HG03139 (cell line): ENCODE measurements around the gene PNPLA7.

Experiments used
- ATAC-seq: cut with Tn5 transposase; IDR thresholded peaks from one replicate; pipeline ENCODE4 v1.9.1; 2021; ENCODE audit not compliant: unreplicated experiment

The PNPLA7 gene

DNA sequence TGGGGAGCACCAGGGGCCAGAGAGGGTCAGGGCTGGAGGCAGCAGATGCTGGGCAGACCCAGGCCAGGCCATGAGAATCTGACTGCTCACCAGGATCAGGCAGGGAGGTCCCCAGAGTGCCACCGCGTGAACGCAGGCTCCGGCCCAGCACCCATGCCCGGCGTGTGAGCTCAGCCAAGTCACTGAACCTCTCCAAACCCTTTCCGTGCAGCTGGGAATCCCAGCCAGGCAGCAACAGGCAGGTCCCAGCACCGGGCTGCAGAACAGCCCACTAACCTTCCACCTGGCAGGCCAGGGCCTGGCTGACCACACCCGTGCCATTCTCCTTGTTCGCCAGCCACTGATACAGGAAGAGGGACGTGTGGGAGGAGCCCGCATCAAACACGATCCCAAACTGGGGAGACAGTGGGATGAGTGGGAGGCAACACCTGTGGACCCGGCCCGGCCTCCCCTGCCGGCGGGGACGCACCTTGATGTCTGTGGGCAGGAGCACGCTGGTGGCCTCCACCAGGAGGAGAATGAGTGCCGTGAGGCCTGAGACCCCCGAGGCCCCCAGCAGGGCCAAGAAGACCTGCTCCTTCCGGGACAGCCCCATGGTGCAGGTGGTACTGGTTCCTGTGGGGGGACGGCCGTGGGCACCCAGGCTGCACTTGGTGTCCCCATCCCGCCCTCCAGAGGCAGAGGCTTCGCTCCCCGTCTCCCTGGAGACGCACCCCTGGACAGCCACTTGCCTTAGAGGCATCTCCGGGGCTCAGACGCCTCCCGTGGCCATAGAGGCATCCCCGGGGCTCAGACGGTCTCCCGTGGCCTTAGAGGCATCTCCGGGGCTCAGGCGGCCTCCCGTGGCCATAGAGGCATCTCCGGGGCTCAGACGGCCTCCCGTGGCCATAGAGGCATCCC lies 112.3 kb downstream of the PNPLA7 start:
- ATAC-seq, result no peak

DNA sequence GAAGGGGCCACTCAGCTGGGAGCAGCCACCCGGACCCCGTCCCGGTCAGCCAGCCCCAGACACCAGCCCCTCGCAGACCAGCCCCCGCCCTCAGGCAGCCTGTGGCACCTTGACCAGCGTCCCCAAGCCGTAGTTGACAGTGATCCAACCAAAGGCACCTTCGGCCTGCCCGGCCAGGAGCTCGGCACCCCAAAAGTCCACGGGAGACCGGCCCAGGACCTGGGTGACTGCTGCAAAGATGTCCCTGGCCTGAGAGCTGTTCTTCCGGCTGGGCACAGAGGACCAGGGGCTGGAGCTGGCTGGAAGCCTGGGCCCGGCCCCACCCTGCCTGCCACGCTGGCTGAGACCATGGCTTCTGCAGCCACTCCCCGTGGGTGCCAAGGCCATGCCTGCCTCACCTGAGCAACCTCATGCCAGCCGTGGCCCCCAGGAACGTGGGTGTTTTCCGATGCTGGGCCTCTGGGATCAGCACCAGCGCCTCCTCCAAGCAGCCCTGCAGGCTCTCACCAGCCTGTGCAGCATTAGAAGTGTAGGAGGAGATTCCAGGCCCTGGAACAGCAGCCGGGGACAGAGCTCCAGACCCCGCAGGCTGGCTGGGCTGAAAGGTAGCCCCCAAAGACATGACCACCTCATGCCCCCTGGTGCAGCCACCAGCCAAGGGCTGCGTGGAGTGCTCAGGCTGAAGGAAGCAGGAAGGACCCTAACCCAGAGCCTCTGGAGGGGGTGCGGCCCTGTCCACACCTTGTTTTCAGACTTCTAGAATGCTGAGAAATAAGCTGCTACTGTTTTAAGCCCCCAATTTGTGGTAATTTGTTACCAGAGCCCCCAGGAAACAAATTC lies 113.2 kb downstream of the PNPLA7 start:
- ATAC-seq, result no peak

DNA sequence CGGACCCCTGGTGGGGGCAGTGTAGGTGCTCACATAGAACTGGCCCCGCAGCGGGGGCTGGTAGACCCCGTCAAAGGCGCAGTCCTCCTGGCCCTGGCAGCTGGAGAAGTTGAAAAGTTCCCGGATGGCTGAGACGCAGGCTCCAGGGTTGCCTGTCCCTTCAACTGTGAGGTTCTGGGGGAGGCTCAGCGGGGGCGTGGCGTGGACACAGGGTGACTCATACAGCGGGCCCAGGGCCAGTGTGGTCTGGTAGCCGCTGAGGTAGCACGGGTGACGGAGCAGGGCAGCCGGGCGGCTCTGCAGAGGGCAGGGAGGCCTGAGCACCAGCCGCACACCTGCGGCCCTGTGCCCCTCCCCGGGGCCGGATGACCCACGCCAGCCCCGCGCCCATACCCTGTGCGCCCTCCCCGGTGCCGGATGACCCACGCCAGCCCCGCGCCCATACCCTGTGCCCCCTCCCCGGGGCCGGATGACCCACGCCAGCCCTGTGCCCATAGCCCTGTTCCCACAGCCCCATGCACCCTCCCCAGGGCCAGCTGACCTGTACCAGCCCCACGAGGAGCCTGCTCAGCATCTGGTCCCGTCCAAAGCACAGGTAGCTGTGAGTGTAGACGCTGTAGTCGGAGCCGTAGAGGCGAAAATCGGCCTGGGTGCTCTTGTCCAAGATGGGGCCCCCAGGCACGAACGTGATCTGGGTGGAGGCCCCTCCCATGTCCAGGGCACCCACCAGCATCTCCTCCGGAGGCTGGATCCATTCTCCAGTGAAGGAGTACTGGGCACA lies 114.0 kb downstream of the PNPLA7 start:
- ATAC-seq, result no peak

DNA sequence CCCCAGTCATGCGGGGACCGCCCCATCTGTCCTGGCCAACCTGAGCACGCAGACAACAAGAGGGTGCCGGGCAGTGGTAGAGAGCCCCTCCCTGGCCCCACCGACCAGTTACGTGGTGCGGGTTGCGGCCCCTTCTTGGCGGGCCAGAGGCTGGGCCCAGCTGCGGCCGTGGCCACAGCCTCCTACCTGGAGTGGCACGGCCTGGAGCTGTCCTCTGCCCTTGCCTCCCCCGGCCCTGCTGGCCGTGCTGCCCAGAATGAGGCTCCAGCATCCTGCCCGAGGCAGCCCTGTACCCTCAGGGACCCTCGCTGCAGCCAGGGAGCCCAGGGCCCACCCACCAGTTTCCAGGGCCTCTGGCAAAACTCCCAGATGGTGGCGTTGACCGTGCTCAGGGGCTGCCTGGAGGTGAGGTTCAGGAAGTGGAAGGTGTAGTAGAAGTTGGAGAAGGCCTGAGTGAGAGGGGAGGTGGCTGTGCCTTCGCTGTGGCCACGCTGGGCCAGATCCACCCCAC lies 114.8 kb downstream of the PNPLA7 start:
- no peak for ATAC-seq

DNA sequence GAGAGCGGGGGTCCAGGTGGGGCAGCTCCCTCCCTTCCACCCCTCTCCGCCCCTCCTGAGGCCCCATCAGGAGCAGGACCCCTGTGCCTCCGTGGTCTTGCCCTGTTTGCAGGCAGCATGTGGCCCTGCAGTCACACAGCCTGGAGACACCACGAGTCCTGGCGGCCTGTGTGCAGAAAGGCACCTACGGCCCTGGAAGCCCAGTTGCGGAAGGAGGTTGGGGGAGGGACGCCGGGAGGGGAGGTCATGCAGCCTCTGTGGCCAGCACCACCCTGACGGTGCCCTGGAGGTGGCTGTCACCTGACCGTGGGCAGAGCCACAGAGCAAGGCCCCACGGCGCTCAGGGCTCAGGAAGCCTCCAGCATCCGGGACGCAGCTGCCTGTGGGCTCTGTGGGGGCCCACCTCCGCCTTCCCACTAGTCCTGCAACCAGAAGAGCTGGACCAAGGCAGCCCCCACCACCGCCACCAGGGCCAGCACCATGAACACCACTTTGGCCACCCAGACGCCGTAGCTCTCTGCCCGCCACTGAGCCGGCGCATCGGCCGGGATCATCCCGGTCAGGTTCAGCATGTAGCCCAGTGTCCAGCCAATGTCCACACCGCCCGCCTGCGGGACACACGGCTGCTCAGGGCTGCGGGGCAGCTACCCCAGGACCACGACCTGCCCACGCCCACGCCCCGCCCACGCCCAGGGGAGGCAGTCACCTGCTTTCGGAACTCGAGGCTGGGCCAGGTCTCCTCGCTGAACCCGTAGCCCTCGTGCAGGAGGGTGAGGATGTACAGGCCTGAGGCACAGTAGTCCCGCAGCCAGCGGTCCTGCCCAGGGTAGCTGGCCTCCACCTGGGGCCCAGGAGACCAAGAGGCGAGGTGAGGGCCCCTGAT lies 115.5 kb downstream of the PNPLA7 start:
- no peak for ATAC-seq

DNA sequence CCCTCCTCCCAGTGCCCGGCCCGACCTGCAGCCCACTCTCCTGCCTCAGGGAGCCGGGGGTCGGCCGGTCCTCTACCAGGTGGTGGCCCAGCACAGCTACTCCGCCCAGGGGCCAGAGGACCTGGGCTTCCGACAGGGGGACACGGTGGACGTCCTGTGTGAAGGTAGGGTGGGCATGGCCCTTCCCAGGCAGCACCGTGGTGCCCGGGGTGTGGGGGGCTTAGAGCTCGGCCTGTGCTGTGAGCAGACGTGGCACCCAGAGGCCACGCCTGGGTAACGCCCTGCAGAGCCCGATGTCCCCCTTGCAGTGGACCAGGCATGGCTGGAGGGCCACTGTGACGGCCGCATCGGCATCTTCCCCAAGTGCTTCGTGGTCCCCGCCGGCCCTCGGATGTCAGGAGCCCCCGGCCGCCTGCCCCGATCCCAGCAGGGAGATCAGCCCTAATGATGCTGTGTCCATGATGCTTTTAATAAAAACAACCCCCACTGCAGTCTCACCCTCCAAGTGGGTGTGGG lies 116.2 kb downstream of the PNPLA7 start:
- ATAC-seq, result no peak

DNA sequence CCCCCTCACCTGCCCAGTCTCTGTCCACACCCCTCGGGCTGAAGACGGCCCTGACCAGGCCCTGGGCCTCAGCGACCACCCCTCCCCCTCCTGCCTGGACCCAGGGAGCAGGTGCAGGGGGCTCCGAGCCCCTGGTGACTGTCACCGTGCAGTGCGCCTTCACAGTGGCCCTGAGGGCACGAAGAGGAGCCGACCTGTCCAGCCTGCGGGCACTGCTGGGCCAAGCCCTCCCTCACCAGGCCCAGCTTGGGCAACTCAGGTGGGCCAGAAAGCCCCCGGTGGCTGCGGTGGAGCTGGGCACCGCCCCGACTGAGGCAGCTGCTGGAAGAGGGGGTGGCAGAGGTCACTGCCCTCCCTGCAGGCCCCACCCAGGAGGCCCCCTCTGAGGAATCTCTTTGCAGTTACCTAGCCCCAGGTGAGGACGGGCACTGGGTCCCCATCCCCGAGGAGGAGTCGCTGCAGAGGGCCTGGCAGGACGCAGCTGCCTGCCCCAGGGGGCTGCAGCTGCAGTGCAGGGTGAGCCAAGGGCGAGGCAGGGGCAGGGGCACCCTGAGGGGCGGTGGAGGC lies 116.8 kb downstream of the PNPLA7 start:
- no peak for ATAC-seq

DNA sequence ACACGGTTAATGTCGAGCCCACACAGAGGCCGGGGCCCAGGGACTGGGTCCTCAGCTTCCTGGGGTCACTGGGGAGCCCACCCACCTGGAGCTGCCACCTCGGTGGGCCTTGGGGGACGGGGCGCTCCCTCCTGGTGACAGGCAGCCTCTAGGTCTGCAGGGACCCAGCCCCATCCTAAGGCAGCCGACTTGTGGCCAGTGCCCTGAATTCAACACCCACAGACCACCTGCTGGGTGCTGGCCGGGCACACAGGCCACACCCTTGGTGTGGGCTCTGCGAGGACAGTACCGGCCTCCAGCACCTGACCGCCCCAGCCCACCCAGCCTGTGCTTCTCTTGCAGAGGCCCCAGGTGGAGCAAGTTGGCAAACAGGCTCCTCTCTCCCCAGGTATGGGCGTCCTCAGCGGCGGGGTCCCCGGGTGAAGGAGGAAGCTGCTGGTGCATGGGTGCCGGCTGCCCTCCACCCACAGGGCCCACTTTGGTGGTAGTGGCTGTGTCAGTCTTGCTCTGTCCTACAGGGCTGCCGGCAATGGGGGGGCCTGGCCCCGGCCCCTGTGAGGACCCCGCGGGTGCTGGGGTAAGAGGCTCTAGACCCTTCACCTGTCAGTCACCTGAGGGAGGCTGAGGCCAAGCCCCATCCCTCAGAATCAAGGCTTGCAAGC lies 117.4 kb downstream of the PNPLA7 start:
- ATAC-seq, result no peak

DNA sequence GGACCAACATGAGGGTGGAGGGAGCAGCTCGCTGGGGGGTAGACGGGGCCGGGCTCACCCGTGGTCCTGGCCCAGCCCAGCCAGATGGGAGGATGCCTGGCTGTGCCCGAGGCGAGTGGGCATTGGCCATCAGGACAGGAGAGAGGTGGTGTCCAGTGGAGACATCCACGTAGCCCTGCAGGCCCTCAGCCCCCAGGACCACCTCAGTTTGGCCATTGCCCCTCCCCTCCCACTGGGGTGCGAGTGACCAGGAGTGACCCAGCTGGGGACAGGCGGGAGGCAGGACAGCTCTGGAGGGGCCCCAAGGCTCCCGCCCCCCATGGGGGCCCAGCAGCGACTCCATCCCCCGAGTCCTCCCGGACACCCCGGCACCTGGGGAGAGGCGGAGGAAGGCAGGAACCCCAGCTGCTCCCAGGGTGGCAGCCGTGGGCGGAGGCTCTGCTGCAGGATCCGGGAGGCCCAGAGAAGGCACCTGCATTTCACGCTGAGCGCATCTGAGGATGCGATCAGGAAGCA lies 118.7 kb downstream of the PNPLA7 start:
- ATAC-seq, result no peak

DNA sequence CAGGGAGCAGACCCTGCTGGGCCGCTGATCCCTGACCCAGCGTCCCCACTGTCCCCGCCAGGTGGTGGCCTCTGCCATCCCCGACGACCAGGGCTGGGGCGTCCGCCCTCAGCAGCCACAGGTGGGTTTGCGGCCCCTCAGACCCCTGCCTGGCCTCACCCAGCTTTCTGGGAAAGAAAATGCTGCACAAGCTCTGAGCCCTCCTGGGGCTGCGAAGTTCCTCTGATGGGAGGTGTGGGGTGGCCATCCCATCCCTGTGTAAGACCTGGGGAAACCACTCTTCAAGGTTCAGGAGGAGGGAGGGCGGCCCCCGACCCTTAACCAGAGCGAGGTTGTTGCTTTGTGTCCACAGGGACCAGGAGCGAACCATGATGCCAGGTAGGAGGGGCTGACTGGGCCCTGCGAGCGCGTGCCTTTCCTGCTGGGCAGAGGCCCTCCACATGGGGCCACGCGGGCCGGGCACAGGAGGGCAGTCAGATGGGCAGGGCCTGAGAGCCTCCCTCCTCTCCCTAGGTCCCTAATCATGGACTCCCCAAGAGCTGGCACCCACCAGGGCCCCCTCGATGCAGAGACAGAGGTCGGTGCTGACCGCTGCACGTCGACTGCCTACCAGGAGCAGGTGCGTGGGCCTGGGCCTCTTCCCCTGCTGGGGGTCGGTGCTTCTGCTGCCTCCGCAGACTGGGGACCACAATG lies 119.3 kb downstream of the PNPLA7 start:
- no peak for ATAC-seq

DNA sequence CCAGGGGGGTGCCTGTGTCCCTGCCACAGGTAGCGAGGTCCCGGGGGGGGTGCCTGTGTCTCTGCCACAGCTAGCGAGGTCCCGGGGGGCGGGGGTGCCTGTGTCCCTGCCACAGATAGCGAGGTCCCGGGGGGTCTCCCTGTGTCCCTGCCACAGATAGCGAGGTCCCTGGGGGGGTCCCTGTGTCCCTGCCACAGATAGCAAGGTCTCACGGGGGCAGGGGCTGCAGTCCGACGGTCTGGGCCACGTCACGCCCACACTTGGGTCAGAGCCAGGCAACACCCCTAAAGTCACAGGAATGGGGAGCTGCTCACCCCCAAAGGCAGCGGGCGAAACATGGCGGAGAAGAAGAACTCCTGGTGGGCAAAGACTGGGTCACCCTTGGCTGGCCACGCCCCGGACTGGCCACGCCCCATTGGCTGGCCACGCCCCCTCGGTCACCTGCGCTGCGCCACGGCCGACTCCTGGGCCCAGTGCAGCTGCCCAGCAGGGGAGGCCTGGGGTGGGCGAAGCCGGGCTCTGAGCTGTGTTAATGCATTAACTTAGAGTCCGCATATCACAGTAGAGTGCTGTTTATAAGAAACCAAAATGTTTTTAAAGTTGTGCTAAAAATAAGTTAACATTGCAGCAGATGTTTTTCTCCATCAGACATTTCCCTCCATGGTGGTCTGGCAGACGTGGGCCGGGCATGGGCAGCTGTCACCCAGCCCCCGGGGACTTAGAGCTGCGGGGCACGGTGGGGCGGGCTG lies 120.1 kb downstream of the PNPLA7 start:
- ATAC-seq, result no peak

DNA sequence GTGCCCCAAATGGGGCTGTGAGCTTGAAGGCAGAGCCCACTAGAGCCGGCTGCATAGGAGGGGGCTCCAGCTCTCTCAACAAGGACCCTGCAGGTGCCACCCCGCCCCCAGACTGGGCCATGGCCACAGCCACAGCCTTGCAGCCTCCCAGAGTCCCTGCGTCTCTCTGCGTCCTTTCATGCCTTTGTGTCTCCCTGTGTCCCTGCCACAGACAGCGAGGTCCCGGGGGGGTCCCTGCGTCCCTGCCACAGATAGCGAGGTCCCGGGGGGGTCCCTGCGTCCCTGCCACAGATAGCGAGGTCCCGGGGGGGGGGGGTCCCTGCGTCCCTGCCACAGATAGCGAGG lies 120.7 kb downstream of the PNPLA7 start:
- no peak for ATAC-seq

DNA sequence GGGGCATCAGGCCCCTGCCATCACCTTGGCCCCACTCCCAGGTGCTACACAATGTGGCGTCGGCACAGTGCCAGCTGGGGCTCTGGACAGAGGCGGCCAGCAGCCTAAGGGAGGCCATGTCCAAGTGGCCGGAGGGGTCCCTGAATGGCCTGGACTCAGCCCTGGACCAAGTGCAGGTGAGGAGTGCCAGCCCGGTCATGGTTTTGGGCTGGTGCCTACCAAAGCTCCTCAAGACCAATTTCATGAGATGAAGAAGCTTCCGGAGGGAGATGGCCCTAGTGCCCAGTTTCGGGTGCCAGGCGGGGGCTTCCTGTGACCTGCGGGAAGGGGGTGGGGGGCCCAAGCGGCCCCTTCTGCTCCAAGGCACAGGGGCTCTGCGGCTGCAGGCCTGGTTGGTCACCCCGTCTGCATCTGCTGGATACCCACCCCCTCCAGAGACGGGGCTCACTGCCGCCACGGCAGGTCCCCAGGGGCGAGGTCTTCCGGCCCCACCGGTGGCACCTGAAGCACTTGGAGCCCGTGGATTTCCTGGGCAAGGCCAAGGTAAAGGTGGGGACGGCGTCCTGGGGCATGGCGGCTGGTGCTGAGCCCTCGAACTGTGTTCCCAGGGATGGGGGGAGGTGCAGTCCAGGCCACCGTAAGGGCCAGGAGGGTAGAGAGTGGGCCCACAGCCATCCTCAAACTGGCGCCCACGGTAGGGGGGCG lies 121.2 kb downstream of the PNPLA7 start:
- no peak for ATAC-seq

DNA sequence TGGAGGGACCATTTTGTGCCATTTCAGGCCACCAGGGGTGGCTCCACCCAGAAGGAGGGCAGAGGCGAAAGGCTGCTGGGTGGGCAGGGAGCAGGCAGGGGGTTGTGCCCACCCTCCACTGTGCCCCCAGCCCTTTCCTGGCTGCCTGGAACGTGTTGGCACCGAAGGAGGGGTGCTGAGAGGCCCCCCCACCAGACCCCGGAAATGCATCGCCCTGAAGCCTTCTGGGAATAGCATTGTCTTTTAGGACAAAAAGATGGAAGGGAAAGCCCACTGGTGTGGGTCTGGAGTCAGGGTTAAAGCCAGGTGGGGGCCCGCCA lies 121.9 kb downstream of the PNPLA7 start:
- no peak for ATAC-seq

DNA sequence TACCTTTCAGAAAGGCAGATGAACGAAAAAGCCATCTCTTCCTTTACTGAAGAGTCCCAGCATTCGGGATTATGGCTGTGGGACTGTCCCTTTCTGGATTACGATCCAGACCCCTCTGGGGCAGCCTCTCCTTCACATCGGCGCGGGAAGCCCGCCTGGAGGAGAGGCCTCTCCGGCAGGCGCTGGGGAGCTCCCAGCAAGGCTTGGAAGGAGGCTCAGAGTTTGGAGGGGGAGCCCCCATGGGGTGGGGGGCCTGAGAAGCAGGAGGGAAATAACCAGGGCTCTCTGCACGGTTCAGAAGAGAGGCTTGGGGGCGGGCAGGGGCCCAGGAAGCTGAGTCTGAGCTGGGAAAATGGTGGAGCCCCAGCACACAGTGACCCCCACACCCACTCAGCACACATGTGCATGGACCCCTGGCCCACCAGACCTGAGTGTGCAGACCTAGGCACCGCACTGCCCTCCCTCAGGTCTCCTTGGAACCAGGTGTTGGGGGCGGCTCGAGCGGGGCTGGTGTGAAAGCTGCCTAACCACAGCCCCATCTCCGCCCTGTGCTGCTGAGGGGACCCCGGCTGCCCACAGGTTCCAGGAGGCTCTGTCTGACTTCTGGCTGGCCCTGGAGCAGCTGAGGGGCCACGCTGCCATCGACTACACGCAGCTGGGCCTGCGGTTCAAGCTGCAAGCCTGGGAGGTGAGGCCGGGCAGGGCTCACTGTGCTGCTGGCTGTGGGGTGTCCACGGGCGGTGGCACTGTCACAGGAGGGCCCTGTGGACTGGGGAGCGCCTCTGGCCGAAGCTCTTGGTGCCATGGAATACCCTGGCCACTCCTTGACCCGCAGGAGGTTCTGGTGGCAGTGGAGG lies 122.5 kb downstream of the PNPLA7 start:
- no peak for ATAC-seq

DNA sequence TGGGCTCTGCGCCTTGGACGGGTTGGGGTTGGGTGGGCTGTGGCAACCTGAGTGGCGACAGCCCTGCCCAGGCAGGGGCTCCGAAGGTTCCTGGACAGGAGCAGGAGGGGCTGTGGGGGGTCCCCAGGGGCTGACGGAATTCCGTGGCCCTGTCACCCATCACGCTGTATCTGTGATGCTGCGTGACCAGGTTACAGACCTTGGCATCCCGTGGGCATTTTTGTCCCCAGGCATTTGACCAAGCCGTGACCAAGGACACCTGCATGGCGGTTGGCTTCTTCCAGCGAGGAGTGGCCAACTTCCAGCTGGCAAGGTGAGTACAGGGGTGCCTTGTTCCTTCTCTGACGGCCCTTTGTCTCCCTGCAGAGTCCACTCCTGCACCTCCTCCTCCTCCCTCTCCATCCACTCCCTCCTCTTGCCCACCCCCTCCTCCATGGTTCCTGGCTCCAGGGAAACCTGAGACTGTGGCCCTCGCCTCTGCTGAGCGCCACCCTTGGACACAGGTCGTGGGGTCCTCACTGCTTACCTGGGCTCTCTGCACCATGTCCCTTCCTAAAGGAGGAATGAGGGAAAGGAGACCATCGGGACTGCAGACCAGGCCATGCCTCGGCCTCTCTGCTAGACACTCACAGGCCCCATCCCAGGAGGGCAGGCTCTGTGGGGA lies 124.1 kb downstream of the PNPLA7 start:
- ATAC-seq, result no peak
